Vagina (tissue), 2 donors: ENCODE results near the gene GABARAP. TPM values are rescaled to one million over a fixed set of nuclear protein-coding genes. Genes with fewer than 3 reads are reported as not detected.

Experiments used
- DNase-seq, 2 donors: peaks; one replicate each; pipeline ENCODE4 v3.0.0-alpha.2; 2017; ENCODE audit errors: extremely low spot score in 2 of 2
- H3K27ac ChIP-seq: fragments of 200-600 bp; sonication (generic); one replicate; pipeline ENCODE4 v1.5.1; 2019
- H3K27me3 ChIP-seq: fragments of 200-600 bp; sonication (generic); one replicate; pipeline ENCODE4 v1.5.1; 2019
- H3K36me3 ChIP-seq, 2 donors: fragments of 200-600 bp; sonication (generic); one replicate each; pipeline ENCODE4 v1.5.1; 2017 to 2019
- H3K4me1 ChIP-seq: fragments of 200-600 bp; sonication (generic); one replicate; pipeline ENCODE4 v1.5.1; 2019
- H3K4me3 ChIP-seq, 2 donors: fragments of 200-600 bp; sonication (generic); 1 replicate in 1 of 2; 2 replicates in 1 of 2; pipeline ENCODE4 v1.5.1; 2016 to 2019
- H3K9me3 ChIP-seq: fragments of 200-600 bp; sonication (generic); one replicate; pipeline ENCODE4 v1.5.1; 2019
- POLR2A ChIP-seq, 2 donors: fragments of 450-650 bp; IDR thresholded peaks; one replicate each; pipeline ENCODE4 v1.6.1; 2017; ENCODE audit warnings: antibody characterized with exemption in 2 of 2, mild to moderate bottlenecking in 2 of 2, moderate library complexity in 2 of 2
- POLR2AphosphoS5 ChIP-seq, 2 donors: sonication (generic); formaldehyde crosslinking; IDR thresholded peaks; one replicate each; pipeline ENCODE4 v1.9.0; 2017; ENCODE audit warnings: antibody characterized with exemption in 2 of 2, mild to moderate bottlenecking in 2 of 2, low read depth in 1 of 2; ENCODE audit not compliant: insufficient read depth in 1 of 2
- intact Hi-C: fragments of 100-400 bp; cut with DNase I; formaldehyde crosslinking; loops from one replicate; pipeline ENCODE4 v1.15.1; 2023
- total RNA-seq: library from RNA; depleted of rRNA; stranded (reverse); fragments of >200 nt; gene quantifications from one replicate; pipeline ENCODE4 v1.2.3, GENCODE V29; 2016
- TF ChIP-seq, protein P1 (sequence below), 3 experiments: fragments of 450-650 bp in 2 of 3; fragments of 200-600 bp in 1 of 3; sonication (generic) in 1 of 3; IDR thresholded peaks; one replicate each; pipeline ENCODE4 v1.5.1; 2017 to 2019; ENCODE audit warnings: antibody characterized with exemption in 3 of 3, mild to moderate bottlenecking in 2 of 3, moderate library complexity in 2 of 3

The GABARAP gene
- total RNA-seq, 1 donor from 2014 or later: 395 TPM

DNA sequence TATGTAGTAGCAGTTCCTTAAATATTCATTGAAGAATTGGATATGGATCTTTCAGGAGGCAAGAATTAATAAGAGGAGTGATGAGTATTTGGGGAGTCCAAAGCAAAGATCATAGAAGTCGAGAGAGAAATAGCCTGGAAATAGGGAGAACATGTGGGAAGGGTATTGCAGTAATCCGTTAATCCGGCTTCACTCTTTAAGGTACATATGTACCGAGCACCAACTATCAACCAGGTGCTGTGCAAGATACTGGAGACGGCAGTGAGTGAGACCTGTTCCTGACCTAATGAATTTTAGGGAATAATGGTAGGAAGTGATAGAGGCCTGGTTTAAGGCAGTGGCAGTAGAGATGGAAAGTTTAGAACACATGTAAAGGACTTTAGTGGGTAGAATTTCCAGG lies 10.8 kb upstream of the GABARAP start:
- no peak for DNase-seq
- Histone ChIP-seq H3K9me3 (no peaks in the 10 kb centered on the region), H3K27me3 (no peaks in the 10 kb centered on the region), H3K4me1 (peaks cover 44% of the 10 kb centered on the region), H3K4me3 (peak overlapping the region; percentile 92 to 99), H3K27ac (peak overlapping the region; percentile 99), H3K36me3 (peaks cover 0 to 15% of the 10 kb centered on the region in 2 donors)
- intact Hi-C loops: loop anchor here (10.0 kb wide), 1 partner anchor 312 kb away; the partner anchor contains the start of gene SENP3
- TF ChIP-seq, protein P1, sequence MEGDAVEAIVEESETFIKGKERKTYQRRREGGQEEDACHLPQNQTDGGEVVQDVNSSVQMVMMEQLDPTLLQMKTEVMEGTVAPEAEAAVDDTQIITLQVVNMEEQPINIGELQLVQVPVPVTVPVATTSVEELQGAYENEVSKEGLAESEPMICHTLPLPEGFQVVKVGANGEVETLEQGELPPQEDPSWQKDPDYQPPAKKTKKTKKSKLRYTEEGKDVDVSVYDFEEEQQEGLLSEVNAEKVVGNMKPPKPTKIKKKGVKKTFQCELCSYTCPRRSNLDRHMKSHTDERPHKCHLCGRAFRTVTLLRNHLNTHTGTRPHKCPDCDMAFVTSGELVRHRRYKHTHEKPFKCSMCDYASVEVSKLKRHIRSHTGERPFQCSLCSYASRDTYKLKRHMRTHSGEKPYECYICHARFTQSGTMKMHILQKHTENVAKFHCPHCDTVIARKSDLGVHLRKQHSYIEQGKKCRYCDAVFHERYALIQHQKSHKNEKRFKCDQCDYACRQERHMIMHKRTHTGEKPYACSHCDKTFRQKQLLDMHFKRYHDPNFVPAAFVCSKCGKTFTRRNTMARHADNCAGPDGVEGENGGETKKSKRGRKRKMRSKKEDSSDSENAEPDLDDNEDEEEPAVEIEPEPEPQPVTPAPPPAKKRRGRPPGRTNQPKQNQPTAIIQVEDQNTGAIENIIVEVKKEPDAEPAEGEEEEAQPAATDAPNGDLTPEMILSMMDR (IDR thresholded peaks at IDR 0.05): no peak
- TF ChIP-seq POLR2A (IDR thresholded peaks at IDR 0.05) (no peak), POLR2AphosphoS5 (IDR thresholded peaks at IDR 0.05; ENCODE audit: insufficient read depth in 1 of 2, low read depth in 1 of 2) (no peak)

DNA sequence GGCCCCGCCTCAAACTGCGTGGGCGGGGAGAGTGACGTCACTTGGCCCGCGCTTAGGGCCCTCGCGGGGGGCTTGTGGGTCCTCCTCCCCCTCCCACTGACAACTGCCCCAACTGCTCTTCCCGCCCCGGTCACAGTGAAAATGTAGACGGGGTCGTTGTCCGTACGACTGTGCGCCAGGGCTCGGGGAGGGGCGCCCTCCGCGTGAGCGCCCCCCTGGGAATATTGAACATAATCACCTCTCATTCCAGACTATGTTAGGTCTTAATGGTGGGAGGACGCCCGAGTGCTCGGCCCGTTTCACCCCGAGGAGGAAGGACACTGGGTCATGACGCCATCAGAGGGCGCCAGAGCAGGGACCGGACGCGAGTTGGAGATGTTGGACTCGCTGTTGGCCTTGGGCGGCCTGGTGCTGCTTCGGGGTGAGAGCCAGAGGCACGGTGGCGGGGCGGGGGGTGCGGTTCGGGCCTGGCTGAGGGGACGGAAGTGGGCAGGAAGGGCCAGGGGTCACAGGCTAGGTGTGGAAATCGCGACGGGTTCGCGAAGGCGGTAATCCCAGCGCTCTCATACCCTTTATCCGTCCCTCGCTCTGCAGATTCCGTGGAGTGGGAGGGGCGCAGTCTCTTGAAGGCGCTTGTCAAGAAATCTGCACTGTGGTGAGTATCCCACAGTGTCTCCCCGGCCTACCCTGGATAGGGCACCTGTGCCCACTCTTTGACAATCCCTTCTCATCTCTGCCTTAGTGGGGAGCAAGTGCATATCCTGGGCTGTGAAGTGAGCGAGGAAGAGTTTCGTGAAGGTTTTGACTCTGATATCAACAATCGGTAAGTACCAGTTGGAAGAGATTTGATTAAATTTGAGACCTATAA lies 10.2 kb upstream of the GABARAP start, which contains the start of gene ELP5:
TSS of gene ELP5 (plus strand) at position 40 of the 868 bp plus-strand sequence. CDS start at position 376, 336 bp downstream.
- intact Hi-C loops: loop anchor here (10.0 kb wide), 1 partner anchor 312 kb away; the partner anchor contains the start of gene SENP3
- peak in 1 of 2 donors; percentile 96 for DNase-seq
- H3K4me1 ChIP-seq: peaks cover 50% of the 10 kb centered on the region

DNA sequence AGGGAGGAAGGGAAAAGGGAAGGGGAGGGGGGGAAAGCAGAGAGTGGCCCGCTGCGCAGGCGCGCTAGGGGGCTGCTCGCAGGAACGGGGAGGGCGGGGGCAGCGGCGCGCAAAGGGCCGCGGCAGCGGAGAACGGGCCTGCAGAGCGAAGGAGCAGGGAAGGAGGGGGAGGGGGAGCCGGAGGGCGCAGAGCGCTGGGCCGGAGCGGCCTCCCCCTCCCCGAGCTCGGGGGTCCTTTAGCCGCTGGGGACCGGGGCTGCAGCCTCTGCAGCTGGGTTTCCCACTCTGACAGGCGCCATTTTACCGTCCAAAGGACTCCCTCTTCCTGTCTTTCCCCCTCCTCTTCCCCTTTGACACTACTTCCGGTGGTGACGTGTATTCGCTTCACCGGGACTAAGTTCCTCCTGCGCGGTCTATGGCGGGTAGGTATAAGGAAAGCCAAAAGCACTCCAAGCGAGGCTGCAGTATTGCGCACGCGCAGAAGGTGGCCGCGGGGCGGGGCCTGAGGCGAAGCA lies 9.5 kb upstream of the GABARAP start, which contains the start of gene CTDNEP1:
TSS of gene CTDNEP1 (minus strand) at position 74 of the 515 bp plus-strand sequence. CDS start 438 bp downstream, outside the sequence.
- TF ChIP-seq POLR2A (IDR thresholded peaks at IDR 0.05) (peak in 1 of 2 donors; percentile 53), POLR2AphosphoS5 (IDR thresholded peaks at IDR 0.05; ENCODE audit: insufficient read depth in 1 of 2, low read depth in 1 of 2) (peak in 1 of 2 donors; percentile 98)
- TF ChIP-seq, protein P1 (IDR thresholded peaks at IDR 0.05): no peak
- peak within 1 kb of the TSS; percentile 99 for H3K27ac ChIP-seq
- no peaks in the 10 kb centered on the region for H3K27me3 ChIP-seq
- intact Hi-C loops: loop anchor here (10.0 kb wide), 1 partner anchor 313 kb away; the partner anchor contains the start of gene SENP3
- H3K4me3 ChIP-seq: peak within 1 kb of the TSS; percentile 92 to 99
- H3K4me1 ChIP-seq: peaks cover 50% of the 10 kb centered on the region
- DNase-seq: peak; percentile 100
- H3K9me3 ChIP-seq: no peaks in the 10 kb centered on the region
- peaks cover 0 to 19% of the 10 kb centered on the region in 2 donors for H3K36me3 ChIP-seq

More for the DNA sequence above, 10.2 kb upstream of the GABARAP start, which contains the start of gene ELP5:
- H3K27ac ChIP-seq: peak within 1 kb of the TSS; percentile 99
- TF ChIP-seq POLR2AphosphoS5 (IDR thresholded peaks at IDR 0.05; ENCODE audit: insufficient read depth in 1 of 2, low read depth in 1 of 2) (peak; percentile 47 to 98), POLR2A (IDR thresholded peaks at IDR 0.05) (peak in 1 of 2 donors; percentile 40)
- TF ChIP-seq, protein P1 (IDR thresholded peaks at IDR 0.05): no peak
- H3K4me3 ChIP-seq: peak within 1 kb of the TSS; percentile 92 to 99
- no peaks in the 10 kb centered on the region for H3K9me3 ChIP-seq
- H3K27me3 ChIP-seq: no peaks in the 10 kb centered on the region
- H3K36me3 ChIP-seq: peaks cover 0 to 15% of the 10 kb centered on the region in 2 donors

DNA sequence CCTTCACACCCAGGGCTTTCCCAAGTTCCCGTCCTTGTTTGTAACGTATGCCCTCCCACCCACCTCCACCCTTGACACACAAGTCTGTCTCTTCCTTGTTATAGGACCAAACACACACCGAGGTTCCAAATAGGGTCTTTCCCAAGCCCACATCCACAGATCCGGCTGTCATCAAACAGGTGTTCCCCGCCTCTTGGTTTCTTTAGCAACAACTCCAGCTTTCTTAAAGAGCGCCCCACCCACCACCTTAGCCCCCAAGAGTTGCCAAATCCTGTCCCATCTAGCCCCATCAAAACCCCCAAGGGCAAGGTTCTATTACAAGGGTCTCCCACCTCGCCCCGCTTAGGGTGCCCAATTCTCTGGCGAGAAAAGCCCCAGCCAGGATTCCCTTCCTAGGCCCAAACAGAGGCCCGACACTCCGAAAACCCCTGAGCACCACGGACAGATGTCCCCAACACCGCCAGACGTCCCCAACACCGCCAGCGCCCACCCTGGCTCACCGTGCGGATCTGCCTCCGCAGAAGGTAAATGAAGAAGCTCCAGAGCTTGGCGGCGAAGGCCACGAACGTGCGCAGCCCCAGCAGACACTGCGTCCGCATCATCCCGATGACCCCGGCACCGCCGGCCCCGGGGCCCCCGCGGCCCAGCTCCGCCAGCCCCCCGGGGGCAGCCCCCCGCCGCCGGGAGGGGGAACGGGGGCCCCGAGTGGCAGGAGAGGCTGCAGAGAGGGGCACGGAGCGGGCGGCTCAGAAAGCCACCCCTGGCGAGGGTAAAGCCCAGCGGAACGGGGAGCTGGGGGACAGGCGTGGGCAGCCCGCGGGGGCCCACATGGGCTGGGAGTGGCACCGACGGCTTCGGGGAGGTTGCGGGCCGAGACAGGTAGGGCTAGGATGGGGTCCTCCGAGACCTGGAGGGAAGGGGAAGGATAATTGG lies 8.7 kb upstream of the GABARAP start:
- Histone ChIP-seq H3K4me3 (peak overlapping the region; percentile 92 to 99), H3K27ac (peak overlapping the region; percentile 99), H3K9me3 (no peaks in the 10 kb centered on the region), H3K36me3 (peaks cover 0 to 22% of the 10 kb centered on the region in 2 donors), H3K4me1 (peaks cover 50% of the 10 kb centered on the region), H3K27me3 (no peaks in the 10 kb centered on the region)
- TF ChIP-seq POLR2A (IDR thresholded peaks at IDR 0.05) (no peak), POLR2AphosphoS5 (IDR thresholded peaks at IDR 0.05; ENCODE audit: insufficient read depth in 1 of 2, low read depth in 1 of 2) (no peak)
- TF ChIP-seq, protein P1 (IDR thresholded peaks at IDR 0.05): no peak
- intact Hi-C loops: loop anchor here (10.0 kb wide), 1 partner anchor 314 kb away; the partner anchor contains the start of gene SENP3
- peak in 1 of 2 donors; percentile 88 for DNase-seq
